Panc1 (cell line): ENCODE data around the gene RASAL1.

Source experiments
- POLR2AphosphoS5 ChIP-seq: IDR thresholded peaks from 2 replicates; pipeline ENCODE4 v1.6.1; 2012; ENCODE audit warnings: mild to moderate bottlenecking, low read depth, low read length, moderate library complexity
- SIN3A ChIP-seq: IDR thresholded peaks from 2 replicates; pipeline ENCODE4 v1.6.1; 2012; ENCODE audit warnings: low read depth, mild to moderate bottlenecking, low read length, moderate library complexity, borderline replicate concordance; ENCODE audit not compliant: insufficient read depth
- TF ChIP-seq, protein P1 (sequence below): fragments of 450-650 bp; IDR thresholded peaks from 2 replicates; pipeline ENCODE4 v1.5.1; 2017; ENCODE audit warnings: mild to moderate bottlenecking

DNA sequence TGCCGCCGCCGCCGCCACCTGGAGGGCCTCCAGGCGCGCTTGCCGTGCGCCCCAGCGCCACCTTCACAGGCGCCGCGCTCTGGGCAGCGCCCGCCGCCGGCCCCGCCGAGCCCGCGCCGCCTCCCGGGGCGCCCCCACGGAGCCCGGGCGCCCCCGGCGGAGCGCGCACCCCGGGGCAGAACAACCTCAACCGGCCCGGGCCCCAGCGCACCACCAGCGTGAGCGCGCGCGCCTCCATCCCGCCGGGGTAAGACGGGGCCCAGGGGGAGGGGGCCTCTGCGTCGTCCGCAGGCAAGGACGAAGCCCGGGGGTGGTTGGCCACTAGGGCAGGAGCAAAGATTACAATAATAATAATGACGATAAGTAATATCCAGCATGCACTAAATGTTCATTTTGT, 57.7 kb downstream of the RASAL1 start:
- TF ChIP-seq, protein P1, sequence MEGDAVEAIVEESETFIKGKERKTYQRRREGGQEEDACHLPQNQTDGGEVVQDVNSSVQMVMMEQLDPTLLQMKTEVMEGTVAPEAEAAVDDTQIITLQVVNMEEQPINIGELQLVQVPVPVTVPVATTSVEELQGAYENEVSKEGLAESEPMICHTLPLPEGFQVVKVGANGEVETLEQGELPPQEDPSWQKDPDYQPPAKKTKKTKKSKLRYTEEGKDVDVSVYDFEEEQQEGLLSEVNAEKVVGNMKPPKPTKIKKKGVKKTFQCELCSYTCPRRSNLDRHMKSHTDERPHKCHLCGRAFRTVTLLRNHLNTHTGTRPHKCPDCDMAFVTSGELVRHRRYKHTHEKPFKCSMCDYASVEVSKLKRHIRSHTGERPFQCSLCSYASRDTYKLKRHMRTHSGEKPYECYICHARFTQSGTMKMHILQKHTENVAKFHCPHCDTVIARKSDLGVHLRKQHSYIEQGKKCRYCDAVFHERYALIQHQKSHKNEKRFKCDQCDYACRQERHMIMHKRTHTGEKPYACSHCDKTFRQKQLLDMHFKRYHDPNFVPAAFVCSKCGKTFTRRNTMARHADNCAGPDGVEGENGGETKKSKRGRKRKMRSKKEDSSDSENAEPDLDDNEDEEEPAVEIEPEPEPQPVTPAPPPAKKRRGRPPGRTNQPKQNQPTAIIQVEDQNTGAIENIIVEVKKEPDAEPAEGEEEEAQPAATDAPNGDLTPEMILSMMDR: no peak
- TF ChIP-seq POLR2AphosphoS5 (no peak), SIN3A (no peak)
